IPS-NIHi7 (cell line): Measurements from ENCODE around the gene ATP1A2.

ENCODE experiments used
- DNase-seq: peaks from one replicate; pipeline ENCODE4 v3.0.0; 2012; ENCODE audit warnings: mixed read lengths; ENCODE audit errors: extremely low spot score

ATP1A2 gene

DNA sequence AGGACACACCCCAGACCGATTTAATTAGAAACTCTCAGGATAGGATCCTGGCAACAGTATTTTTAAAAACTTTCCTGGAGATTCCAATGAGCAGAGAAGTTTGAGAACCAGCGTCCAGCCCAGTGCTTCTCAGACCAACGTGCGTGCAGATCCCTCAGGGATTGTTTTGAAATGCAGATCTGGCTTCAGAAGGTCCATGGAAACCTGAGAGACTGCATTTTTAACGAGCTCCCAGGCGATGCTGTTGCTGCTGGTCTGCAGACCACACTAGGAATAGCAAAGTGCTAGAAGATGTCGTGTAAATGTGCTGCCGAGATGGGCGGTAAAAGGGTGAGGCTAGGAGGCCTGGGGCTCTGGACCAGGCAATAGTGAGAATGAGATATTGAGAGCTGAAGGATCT, 56.4 kb downstream of the ATP1A2 start:
- DNase-seq: no peak

DNA sequence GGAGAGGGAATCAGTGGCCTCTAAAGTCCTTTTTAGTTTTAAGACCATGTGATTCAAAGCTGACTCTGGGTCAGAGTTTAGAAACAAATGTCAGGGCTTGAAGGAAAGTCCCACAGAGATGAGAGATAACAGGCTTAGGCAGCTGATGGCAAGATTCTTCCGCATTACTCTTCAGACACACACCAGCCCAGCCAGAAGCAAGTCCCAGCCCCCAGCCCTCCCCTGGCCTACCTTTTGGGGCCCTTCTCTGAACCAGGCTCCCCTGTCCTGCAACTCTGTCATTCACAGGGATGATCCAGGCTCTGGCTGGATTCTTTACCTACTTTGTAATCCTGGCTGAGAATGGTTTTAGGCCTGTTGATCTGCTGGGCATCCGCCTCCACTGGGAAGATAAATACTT, 61.7 kb downstream of the ATP1A2 start:
- DNase-seq: no peak

DNA sequence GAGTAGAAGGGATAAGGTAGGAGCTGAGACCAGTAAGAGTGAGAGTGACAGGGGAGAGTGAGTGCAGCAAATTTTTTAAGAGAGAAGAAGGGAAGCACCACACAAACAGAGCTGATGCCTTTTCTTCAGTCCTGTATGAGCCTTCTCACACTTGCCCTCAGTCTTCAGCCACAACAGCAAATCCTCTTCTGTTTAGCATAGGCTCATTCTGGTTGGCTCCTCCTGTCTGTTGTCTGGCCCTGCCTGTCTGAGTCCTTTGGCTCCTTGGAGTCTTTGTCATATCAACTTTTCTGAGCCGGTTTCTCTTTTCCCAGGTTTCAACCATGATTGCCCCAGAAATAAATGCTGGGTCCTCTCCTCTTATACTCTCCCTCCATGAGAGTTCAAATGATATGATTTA, 62.1 kb downstream of the ATP1A2 start:
- DNase-seq: no peak

DNA sequence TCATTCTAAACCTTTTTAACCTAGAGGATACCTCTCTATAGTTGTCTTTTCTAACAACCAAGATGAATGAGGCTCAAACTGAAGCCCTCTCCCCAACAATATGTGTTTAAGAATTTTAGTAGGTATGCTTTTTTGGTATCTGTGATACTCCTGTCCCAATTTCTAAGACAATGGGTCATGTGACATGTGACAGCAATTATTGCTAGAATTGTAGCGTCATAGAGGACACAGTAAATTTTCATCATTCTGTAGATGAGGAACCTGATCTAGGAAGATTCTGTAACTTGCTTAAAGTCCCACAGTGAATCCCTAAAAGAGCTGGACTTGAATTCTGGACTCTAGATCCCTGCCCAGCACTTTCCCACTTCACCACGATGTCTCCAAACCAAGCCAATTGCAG, 63.2 kb downstream of the ATP1A2 start:
- no peak for DNase-seq

DNA sequence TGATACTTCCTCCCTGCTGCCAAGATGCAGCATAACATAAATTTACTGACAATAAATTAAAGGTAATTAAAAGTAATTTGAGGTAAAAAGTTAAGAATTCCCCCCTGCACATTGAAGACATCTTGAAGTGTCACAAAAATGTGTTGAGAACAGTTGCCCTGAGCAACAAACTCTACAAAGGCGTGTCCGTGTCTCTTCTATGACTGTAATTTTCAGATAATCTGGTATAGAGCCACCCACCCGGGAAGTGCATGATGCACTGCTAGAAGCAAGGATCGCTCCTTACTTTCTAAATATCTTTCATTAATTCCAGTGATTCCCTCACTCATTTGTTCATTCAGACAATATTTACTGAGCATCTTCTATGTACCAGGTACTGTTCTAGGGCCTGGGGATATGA, 63.8 kb downstream of the ATP1A2 start:
- no peak for DNase-seq

DNA sequence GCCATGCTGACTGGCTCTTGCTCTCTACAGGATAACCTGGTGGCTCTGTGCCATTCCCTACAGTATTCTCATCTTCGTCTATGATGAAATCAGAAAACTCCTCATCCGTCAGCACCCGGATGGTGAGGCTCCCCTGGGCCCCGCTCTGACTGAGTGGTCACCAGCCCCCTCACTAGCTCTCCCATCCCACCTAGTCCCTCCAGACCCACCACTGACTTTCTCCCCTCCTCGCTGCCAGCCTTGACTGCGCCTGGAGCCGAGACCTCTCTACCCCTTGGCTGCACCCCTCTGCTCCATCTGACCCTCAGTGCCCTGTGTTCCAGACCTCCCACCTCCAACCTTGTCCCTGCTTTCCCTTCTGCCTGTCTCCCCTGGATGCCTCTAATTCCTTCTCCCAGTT, 70.7 kb downstream of the ATP1A2 start:
- DNase-seq: no peak

DNA sequence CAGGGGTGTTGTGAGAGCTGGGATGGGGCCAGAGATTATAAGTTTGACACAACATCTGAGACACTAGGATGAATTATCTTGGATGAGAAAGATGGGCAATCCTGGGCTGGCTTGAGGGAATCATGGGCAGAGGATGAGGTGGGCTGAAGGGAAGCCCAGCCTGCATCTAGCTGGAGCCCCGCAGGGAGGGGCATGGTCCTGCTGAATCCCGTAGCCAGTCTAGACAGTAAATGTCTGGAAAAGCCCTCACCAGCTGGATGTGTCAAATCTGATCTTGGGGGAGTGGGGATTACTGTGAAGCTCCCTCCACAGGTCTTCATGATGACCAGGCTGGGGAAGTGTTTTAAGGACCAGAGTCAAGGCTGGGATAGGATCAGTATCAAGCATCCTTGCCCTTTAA, 71.2 kb downstream of the ATP1A2 start:
- DNase-seq: no peak

DNA sequence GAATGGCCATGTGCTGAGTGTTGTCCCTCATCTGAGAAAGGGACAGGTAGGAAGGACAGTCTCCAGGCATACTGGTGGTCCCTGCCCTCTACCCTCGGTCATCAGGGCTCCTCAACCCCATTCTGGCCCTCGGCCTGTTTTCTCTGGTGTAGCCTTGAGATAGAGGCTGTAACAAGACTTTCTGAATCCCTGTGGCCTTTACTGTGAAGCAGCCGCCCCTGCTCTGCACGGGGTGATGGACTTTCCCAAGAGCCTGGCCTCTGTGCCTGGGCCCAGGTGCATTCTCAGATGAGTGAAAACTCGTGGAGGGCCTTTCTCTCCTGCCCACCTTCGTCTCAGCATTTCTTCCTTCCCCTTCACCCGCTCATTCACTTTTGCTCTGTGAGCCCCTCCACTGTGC, 71.8 kb downstream of the ATP1A2 start:
- no peak for DNase-seq

DNA sequence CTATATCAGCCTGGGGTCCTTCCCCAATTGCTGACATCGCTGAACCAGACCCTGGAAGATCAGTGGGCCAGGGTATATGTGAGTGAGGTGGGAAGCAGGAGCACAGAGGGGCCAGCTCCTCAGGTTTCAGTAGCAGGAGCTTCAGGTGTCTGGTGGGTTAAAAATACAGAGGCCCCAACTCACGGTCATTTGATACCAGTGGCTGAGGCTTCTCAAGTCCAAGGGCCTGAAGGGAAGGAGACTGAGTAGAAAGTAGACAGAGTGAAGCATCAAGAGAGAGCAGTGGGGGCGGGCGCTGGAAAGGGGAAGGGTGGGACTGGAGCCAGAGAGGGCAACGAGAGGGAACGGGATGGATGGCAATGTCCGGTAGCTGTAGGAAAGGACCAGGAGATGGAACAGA, 72.8 kb downstream of the ATP1A2 start:
- no peak for DNase-seq

DNA sequence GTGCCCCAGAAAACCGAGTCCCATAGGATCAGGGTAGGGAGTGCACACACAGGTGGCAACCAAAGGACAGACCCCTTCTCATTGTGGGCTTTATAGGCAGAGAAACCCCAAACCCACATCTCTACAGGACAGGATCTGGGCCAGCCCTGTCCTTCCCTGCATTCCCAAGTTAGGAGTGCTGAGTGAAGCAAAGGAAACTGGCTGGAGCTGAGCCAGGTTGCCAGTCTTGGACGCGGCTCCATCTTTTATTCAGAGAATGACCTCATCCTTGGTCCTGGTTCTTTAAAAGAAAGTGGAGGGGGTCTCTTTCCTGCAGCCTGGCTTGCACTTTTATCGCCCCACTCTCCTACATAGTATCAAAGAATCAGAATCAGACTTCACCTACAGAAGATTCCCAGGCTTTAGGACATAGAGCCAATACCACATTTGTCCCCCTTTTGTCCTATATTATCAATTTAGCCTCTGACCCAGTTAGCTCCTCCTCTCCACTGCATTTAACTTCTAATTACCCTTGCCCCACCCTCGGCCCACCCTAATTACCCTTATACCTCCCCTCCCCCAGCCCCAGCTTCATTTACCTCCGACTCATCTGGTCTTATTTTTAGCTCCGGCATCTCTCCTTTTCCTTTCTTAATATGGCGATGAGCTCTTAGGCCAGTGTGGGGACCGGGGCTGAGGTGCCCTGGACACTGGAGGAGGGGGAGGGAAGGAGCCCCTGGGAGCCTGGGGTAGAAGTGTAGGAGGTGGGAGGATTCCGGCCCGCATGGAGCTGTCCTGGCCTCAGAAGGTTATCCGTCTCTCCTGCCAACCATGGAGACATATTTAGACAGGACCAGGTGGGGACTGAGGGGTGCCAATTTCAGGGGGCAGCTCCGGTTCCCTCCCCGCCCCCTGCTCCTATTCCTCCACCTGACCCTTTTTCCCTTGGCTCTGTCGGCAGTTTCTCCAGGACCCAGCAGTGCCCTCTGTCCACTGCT, 74.4 kb downstream of the ATP1A2 start, which contains the start of gene CASQ1:
Gene CASQ1 (plus strand): TSS at position 927 of the 977 bp plus-strand sequence. CDS start 177 bp downstream, outside the sequence.
- DNase-seq: no peak

DNA sequence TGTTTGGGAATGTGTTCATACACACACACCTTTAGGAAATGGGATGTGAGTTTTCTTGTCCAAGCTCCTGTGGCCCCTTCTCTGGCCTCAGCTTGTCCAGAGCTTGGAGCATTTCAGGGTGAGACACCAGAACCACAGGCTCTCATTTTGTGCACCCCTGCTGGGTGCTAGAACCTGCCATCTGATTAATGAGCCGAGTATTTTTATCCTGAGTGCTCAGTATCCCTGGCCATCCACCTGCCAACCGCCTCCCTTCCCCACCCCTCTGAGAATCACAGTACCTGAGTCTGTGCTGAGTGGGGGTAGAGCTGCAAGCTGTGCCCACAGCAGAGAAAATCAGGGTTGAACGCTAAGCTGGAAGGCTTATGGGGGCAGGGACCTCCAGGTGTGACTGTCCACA, 76.2 kb downstream of the ATP1A2 start:
- no peak for DNase-seq

DNA sequence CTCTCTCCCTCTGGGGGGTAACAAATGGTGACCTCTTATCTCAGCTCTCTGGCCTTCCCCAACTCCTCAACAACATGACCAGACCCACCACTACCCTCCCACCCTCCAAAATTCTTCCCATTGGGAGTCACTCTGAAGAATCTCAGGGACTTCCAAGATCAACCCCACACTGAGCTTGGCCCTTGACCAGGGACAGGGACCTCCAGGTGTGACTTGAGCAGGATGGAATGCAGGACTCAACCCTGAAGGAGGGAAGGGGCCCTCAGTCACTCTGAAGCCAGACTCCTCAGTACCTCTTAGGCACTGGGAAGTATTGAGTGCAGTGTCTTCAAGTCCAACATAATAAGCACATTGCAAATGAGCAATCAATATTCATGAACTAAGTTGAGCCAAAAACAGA, 76.7 kb downstream of the ATP1A2 start:
- DNase-seq: no peak
